Measurements from ENCODE around the gene TNRC18. TPM values are rescaled to one million over a fixed set of nuclear protein-coding genes. Genes with fewer than 3 reads are reported as not detected.

Gene TNRC18
- total and polyA plus RNA-seq, 2 of the 8 experiments (the other 6 are each of a cell fraction or from before 2014, with no cell fraction given): 1.7 to 8.6 TPM

- no peak for FAIRE-seq
- H3K18ac ChIP-seq (ENCODE audit: extremely low read depth, low read length): no peak overlapping the region
- no peak overlapping the region for H3K56ac ChIP-seq (replicated peaks; ENCODE audit: insufficient read length, low read depth, low read length)
- H3K4me2 ChIP-seq (ENCODE audit: insufficient read depth in 1 of 2, low read depth in 2 of 2, low read length in 2 of 2): no peak overlapping the region
- H3K27me3 ChIP-seq (replicated peaks in 1 of 4; ENCODE audit: control insufficient read depth in 3 of 4, extremely low read depth in 1 of 4, insufficient read depth in 3 of 4, low read length in 3 of 4): no peaks in the 10 kb centered on the region
- no peak overlapping the region for H4K5ac ChIP-seq (ENCODE audit: insufficient read length, low read depth, low read length)
- ChIA-PET CTCF (ENCODE audit: partially characterized antibody) (interaction anchor here (0.6 to 1.4 kb wide), 3 partner anchors 12 to 54 kb away, joined by 3 to 4 read pairs (median 3); no protein-coding TSS in a partner anchor), POLR2A (ENCODE audit: partially characterized antibody) (no interaction called here)
- no peaks in the 10 kb centered on the region for H3K36me3 ChIP-seq (ENCODE audit: control insufficient read depth in 2 of 4, insufficient read depth in 4 of 4, low read length in 3 of 4)
- H2BK120ac ChIP-seq (replicated peaks; ENCODE audit: low read depth, low read length): no peak overlapping the region
- H2AFZ ChIP-seq (ENCODE audit: low read length): no peak overlapping the region
- no peaks in the 10 kb centered on the region for H3K4me1 ChIP-seq (replicated peaks in 1 of 4; ENCODE audit: control insufficient read depth in 3 of 4, insufficient read depth in 4 of 4, low read length in 3 of 4)
- H2BK15ac ChIP-seq (ENCODE audit: low read length): no peak overlapping the region
- H3K23ac ChIP-seq (ENCODE audit: insufficient read length): no peak overlapping the region
- H3K23me2 ChIP-seq (ENCODE audit: low read depth, low read length): no peaks in the 10 kb centered on the region
- no peak for TF ChIP-seq SRF (IDR thresholded peaks at IDR 0.05; ENCODE audit: low read depth, low read length)
- TF ChIP-seq KDM1A (IDR thresholded peaks at IDR 0.05; ENCODE audit: borderline replicate concordance, low read length): no peak
- no peak overlapping the region for H2BK12ac ChIP-seq (ENCODE audit: low read depth, low read length)
- no peak overlapping the region for H3K27ac ChIP-seq (ENCODE audit: low read depth, low read length)
- no peak overlapping the region for H2BK5ac ChIP-seq (ENCODE audit: low read depth, low read length)
- H2AK5ac ChIP-seq (ENCODE audit: low read depth, low read length): no peak overlapping the region
- no peak overlapping the region for H3K4ac ChIP-seq (replicated peaks; ENCODE audit: insufficient read length, low read depth, low read length)
- no peak overlapping the region for H3K14ac ChIP-seq (ENCODE audit: insufficient read length)
- H3K9me3 ChIP-seq (ENCODE audit: insufficient read depth in 2 of 2, low read depth in 1 of 2, low read length in 1 of 2): no peaks in the 10 kb centered on the region
- H3K79me1 ChIP-seq (ENCODE audit: low read depth, low read length): no peaks in the 10 kb centered on the region
- H4K91ac ChIP-seq (replicated peaks; ENCODE audit: insufficient read length, low read length): no peak overlapping the region
- peaks cover 0 to 2% of the 10 kb centered on the region in 2 experiments for H4K20me1 ChIP-seq (replicated peaks in 1 of 2; ENCODE audit: control insufficient read depth in 1 of 2, insufficient read depth in 2 of 2, low read length in 2 of 2)
- no peak overlapping the region for H2BK20ac ChIP-seq (ENCODE audit: low read length)
- H3K4me3 ChIP-seq (ENCODE audit: extremely low read depth in 1 of 4, insufficient read depth in 2 of 4, low read depth in 3 of 4, low read length in 4 of 4): no peak overlapping the region
- no peaks in the 10 kb centered on the region for H3K79me2 ChIP-seq (ENCODE audit: control insufficient read depth in 1 of 2, insufficient read depth in 2 of 2, low read length in 2 of 2)
- H3K9ac ChIP-seq (replicated peaks in 1 of 4; ENCODE audit: extremely low read depth in 1 of 4, low read depth in 3 of 4, low read length in 3 of 4): no peak overlapping the region
- no peak overlapping the region for H4K8ac ChIP-seq (ENCODE audit: extremely low read depth, insufficient read depth, low read length)
- no peak for DNase-seq (ENCODE audit: low read depth in 1 of 2, low spot score in 2 of 2)
- 82% methylated on average over 15 of the region's 15 CpGs; no CpG with 5 or more reads in 1 of the 2 experiments for WGBS, 2 experiments (ENCODE audit: extremely low coverage in 1 of 2, insufficient coverage in 1 of 2, insufficient read length in 1 of 2, insufficient replicate concordance in 2 of 2, low coverage in 1 of 2, low lambda C conversion rate in 2 of 2, missing lambda C conversion rate in 1 of 2)
Measured at GRCh38 chr7:5395246-5395645, 28.4 kb downstream of the TNRC18 start.
